NCI-H526 (cell line): ENCODE data around the gene PPY.
A peak's percentile ranks its signal among the peaks of the same experiment; 100 is the strongest.
"Not testable (repeated sequence)": the region's sequence is repeated elsewhere in the genome, so short reads cannot be mapped to it uniquely, and the experiment has no call there.

ENCODE experiments used
- DNase-seq, 2 experiments: peaks; one replicate each; lab custom pipeline; 2025; lab: John Stamatoyannopoulos, UW

Gene PPY

GRCh38 chr17:43942051-43942685, at the start of gene PPY:
Gene PPY (minus strand): TSS chr17:43942476. CDS start chr17:43941654, 822 bp downstream.
- DNase-seq: no peak

- DNase-seq: no peak
Measured at GRCh38 chr17:43988301-43988700, 46.0 kb upstream of the PPY start.

- DNase-seq: no peak
Measured at GRCh38 chr17:43987131-43988021, 45.1 kb upstream of the PPY start.

GRCh38 chr17:43986225-43986981, 44.1 kb upstream of the PPY start:
- no peak for DNase-seq

- DNase-seq: no peak
Measured at GRCh38 chr17:43984521-43984920, 42.2 kb upstream of the PPY start.

GRCh38 chr17:43983515-43984411, 41.5 kb upstream of the PPY start:
- DNase-seq: peak; percentile 20 to 53

GRCh38 chr17:43983196-43983514, 40.9 kb upstream of the PPY start:
- no peak for DNase-seq

GRCh38 chr17:43982171-43982570, 39.9 kb upstream of the PPY start:
- DNase-seq: no peak

GRCh38 chr17:43979671-43980070, 37.4 kb upstream of the PPY start:
- DNase-seq: no peak

- DNase-seq: no peak
Measured at GRCh38 chr17:43979011-43979410, 36.7 kb upstream of the PPY start.

GRCh38 chr17:43978078-43978477, 35.8 kb upstream of the PPY start:
- no peak for DNase-seq

GRCh38 chr17:43976963-43977837, 34.9 kb upstream of the PPY start:
- DNase-seq: no peak

- no peak for DNase-seq
Measured at GRCh38 chr17:43975898-43976297, 33.6 kb upstream of the PPY start.

- DNase-seq: no peak
Measured at GRCh38 chr17:43974382-43975266, 32.3 kb upstream of the PPY start.

GRCh38 chr17:43972444-43973212, 30.4 kb upstream of the PPY start:
- not testable (repeated sequence) for DNase-seq

- not testable (repeated sequence) for DNase-seq
Measured at GRCh38 chr17:43971436-43971835, 29.2 kb upstream of the PPY start.

- DNase-seq: no peak
Measured at GRCh38 chr17:43970366-43970765, 28.1 kb upstream of the PPY start.

GRCh38 chr17:43967251-43967875, 25.1 kb upstream of the PPY start:
- no peak for DNase-seq
